Medulla oblongata (tissue), 1 donor: ENCODE measurements around the gene C1QTNF12.

Experiments
- DNase-seq: peaks from one replicate; pipeline ENCODE4 v3.0.0-alpha.2; 2015; ENCODE audit errors: extremely low spot score

Gene C1QTNF12

DNA sequence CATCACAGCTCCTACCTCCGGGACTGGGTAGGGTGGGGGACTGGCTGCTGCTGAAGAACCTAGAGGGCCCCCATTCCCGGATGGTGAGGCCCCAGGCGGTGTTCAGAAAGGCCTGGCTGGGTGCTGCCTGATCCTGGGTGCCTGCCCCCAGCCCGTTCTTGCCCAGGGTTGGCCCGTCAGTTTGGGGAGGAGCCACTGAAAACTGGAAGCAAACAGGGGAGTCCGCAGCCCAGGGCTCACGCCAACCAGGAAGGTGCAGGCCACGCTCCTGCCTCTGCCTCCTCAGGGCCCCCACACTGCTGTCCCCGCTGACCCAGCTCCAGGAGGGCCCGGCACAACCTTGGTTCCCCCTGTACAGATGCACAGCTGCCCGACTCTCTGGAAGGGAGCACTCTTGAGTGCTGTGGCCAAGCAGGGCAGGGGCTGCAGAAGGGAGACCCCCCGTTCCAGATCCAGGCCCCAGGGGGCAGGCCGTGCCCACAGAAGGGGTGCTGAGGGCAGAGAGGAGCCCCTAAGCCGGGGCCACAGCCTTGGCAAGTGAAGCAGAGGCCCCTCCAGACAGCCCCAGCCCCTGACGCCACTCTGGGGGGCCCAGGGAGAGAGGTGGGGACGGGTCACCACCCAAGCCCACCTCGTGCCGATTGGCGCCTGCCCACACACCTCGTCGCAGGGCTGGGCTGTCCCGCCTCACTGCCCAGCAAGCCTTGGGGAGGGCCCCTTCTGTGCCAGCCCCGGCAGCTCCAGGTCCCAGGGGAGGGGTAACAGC lies 5.5 kb downstream of the C1QTNF12 start:
- no peak for DNase-seq

DNA sequence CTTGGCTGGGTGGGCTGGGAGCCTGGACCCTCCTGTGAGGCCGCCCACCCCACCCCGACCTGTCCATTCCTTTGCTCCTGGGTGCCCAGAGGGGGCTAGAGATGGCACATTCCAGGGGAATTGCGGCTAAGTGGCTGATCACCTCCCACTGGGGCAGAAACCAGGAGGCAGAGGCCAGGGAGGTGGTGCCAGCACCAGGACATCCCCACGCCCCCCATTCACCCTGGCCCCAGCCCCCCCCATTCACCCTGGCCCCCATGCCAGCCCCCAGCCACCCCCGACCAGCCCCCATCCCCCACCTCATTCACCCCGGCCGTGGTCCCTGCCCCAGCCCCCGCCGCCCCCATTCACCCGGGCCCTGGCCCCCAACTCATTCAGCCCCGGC lies 6.2 kb downstream of the C1QTNF12 start:
- no peak for DNase-seq

DNA sequence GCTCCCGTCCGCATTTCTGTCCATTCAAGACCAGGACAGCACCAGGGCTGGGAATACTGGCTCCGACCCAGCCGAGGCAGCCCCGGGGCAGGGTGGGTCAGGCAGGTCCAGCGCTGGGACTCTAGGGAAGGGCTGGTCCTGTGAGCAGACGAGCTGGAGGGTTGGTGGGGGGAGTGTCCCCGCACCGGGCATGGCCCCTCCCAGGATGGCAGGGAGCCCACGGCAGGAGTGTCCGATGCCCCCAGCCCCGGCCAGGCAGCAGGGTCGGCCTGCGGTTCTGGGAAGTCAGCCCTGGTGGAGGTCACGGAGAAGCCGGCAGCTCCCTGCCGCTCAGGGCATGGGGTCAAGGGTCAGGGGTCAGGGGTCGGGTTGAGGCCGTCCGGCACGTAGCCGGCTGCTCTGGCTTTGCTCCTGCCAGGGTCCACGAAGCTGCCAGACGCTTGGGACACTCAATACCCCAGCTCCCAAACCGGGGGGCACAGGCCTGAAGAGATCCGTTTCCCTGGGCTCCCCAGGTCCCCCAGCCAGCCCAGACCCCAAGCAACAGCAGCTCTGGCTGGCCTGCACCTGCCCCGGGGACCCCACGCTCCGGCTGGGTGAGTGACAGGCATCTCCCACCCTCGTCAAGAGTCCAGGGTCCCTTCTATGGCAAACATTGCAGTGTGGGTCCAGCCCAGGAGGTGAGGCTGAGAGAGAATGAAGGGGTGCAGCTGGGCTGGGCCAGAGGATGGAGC lies 6.7 kb downstream of the C1QTNF12 start:
- DNase-seq: no peak

DNA sequence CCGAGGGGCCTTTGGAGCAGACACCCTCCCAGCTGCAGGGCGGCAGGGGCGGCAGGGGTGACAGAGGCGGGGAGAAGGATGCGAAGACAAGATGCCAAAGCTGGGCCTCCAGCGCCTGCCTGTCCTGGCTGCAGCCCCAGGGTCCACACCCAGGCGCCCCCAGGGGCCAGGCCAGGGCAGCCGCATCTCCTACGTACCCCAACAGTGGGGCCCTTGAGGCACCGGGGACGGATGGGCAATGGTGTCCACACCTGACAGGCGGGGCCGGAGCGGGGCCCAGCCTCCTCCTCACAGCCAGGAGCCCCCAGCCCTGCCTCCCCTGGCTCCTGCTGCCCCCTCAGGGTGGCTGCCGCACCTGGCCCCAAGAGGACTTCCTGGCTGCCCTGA lies 7.3 kb downstream of the C1QTNF12 start:
- DNase-seq: no peak

DNA sequence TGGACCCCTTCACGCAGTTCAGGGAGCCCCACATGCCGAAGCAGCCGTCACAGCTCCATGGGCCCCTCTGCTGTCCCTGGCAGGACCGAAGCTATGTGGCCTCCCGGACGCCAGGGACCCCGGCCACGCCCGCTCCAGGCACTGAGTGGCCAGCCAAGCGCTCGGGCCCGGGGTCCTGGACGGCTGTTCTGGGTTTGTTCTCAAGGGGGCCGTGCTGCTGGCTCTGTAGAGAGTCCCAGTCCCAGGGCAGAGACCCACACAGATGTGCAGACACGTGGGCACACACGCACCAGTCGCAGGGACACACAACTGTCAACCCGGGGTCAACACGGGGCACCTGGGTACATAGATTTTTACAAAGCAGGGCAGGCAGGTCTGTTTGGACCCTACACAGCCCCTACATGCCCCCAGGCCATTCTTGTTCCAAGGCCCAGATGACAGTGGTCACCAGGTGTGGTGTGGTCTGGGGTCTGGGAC lies 7.8 kb downstream of the C1QTNF12 start:
- no peak for DNase-seq

DNA sequence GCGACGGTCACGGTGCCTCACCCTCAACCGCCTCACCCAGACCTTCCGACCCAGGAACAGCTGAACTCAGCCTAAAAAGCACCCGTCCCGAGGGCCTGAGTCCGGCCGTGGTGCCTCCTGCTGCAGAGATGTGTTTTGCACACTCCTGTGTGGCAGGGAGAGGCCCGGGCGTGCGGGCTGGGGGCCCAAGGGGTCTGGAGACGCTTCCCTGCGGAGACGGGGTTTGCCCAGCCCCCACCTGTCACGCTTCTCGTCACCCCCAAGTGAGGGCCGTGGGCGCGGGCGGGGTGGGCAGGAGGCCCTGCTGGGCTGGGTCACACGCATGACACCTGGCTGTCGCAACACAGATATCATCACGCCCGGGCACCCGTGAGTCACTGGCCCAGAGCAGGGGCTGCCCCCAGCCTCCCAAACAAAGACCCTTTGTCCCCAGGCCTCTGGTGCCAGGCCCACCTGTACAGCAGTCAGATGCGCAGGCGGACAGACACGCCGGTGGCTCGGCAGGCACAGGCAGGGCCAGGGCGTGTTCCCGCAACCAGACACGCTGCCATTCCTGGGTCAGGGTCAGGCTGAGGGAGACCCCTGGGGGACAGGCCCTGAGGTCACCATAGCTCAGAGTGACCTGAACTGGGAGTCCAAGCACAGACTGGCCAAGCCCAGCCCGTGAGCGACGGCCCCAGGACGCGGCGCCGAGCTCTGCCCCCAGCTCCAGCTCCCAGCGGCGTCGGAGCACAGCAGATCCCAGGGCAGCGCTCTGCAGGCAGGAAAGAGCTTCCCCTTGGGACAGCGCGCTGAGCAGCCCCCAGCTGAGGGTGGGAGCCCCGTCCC lies 8.4 kb downstream of the C1QTNF12 start:
- DNase-seq: no peak

DNA sequence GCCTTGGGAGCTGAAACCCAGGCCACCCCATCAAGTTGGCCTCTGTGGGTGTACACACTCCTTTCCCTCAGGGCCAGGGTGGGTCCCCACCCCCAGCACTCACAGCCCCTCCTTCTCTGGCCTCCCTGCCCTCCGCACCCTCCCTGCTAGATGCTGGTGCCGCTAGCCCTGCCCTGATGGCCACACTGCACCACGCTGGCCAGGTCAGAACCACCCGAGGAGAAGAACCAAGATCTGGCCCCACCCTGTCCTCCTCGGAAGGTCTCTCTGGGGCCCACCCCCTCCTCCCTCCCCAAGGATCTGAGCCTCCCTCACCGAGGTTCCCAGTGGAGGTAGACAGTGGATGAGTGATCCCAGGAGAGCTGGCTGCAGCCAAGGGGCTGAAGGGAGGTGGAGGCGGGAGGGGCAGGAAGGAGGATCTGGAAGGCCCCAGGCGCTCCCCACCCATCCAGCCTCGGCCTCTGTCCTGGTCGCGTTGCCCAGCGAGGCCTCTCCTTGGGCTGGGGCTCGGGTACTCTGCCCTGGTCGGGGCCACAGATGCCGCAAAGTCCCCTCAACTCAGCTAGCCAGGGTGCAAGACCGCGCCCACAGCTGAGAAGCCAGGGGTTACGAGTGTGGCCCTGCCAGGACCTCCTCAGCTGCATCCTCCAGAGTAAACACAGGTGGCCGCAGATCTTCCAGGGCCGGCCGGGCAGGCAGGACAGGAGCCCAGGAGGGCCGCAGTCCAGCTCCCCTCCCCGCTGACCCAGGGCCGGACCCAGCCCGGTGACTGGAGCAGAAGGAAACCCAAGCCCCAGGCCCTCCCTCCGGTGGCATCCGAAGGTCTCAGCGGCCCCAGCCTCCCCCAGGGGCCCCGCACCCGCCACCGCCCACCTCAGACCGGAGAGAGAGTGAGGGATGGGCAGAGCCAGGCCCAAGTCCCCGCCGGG lies 9.3 kb downstream of the C1QTNF12 start:
- no peak for DNase-seq

DNA sequence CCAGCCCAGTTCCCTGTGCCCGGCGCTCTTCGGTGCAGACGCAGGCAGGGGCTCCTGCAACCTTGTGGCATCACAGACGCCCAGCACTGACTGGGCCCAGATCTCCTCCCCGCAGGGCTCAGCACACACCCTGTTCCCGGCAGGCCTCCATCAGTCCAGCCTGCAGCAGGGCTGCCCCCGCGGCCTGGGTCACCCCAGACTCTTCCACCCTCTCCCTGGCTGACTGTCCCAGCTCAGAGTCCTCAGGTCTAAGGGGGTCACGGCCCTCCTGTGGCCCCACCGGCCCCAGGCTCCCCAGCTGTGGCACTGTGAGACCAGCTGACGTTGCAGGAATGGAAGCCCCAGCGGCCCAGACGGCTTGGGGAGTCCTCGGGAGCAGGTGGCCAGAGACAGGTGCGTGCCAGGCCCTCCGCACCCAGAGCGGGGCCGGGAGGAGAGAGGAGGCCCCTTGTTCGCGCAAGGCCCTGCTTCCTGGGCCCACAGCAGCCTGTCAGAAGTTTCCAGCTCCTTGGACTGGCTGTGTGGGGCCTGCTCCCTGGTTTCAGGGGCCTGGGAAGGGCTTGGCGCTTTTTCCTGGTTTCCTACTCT lies 10.3 kb downstream of the C1QTNF12 start:
- DNase-seq: no peak

DNA sequence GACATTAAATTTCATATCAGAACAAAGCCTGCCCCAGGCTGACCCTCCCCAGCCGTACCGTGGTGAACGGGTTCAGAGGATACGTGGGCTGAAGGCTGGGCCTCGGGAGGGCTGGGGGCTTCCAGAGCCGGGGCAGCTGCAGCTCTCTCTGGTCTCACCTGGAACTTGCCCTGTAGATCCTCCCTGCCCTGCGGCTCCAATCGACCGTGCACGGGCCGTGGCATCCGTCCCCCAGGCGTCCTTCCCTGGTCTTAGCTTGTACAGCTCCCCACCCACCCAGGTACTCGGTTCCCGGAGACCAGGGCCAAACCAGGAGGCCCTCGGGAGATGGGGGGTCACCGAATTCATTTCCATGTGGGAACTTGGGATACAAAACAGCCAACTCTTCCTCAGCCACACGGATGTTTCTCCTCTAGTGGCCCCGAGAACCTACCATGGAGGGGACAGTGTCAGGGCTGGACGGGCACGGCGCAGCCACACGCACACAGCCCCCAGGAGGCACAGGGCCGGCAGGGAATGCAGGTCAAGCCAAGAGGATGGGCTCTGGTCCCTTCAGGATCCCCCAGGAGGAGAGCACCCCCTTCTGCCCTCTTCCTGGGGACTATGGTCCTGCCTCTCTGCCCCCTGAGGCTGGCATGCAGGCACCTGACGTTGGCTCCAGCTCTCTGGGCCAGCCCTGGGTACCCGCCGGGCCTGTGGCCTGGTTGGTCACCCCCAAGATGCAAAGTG lies 11.3 kb downstream of the C1QTNF12 start:
- DNase-seq: no peak

DNA sequence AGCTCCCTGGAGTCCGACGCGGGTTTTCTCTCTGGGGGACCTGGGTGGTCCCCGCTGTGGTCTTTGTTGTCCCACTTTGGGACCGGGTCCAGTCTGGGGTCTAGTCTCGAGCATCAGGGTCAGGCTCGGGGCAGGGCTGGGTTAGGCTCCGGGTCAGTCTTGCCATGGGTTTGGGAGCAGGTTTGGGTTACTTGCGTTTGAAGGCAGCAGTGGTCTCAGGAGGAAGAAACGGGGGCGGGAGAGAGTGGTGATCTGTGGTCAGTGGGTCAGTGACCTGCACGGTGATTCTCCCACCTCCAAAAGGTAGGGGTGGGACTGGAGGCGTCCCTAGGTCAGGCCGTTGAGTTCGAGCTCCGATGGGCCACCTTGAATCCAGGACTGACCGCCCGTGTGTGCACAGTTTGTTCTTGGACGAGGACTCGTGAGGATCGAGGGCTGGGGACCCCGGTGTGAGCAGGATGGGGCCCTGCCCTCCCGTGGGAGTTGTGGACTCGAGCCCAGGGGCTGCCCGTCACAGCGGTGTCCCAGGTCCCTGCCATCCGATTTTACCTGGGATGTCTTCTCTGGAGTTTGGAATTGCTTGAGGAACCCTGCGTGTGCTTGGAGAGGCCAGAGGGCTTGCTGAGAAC lies 12.2 kb downstream of the C1QTNF12 start:
- DNase-seq: no peak

DNA sequence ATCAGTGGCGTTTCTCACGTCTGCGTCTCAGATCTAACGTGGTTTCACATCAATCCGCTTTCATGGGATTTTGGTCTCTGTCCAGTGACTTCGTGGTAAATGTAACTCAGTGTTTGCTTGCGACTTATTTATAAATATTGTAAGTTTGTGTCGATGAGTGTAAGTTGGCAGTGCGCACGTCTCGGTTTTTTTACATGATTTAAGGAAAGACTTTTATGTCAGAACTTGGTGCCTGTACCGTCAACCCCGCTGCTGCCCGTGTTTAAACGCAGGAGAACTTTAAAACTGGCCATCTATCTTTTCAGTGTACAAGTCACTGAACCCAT lies 13.0 kb downstream of the C1QTNF12 start:
- no peak for DNase-seq

DNA sequence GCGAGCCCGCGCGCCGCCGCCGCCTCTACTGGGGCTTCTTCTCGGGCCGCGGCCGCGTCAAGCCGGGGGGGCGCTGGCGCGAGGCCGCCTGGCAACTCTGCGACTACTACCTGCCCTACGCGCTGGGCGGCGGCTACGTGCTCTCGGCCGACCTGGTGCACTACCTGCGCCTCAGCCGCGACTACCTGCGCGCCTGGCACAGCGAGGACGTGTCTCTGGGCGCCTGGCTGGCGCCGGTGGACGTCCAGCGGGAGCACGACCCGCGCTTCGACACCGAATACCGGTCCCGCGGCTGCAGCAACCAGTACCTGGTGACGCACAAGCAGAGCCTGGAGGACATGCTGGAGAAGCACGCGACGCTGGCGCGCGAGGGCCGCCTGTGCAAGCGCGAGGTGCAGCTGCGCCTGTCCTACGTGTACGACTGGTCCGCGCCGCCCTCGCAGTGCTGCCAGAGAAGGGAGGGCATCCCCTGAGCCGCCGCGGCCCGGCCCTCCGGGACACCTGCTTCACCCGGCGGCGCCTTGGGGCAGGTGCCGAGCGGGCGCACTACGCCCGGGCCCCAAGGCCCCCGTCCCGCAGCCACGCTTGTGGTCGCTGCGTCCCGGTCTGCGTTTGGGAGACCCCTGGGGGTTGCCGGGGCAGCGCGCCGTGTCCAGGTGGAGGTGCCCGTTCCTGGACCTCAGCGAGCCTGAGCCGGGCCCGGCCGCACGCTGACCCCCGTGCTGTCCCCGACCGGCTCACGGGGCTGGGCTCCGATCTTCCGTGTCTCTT lies 13.5 kb downstream of the C1QTNF12 start:
- no peak for DNase-seq

DNA sequence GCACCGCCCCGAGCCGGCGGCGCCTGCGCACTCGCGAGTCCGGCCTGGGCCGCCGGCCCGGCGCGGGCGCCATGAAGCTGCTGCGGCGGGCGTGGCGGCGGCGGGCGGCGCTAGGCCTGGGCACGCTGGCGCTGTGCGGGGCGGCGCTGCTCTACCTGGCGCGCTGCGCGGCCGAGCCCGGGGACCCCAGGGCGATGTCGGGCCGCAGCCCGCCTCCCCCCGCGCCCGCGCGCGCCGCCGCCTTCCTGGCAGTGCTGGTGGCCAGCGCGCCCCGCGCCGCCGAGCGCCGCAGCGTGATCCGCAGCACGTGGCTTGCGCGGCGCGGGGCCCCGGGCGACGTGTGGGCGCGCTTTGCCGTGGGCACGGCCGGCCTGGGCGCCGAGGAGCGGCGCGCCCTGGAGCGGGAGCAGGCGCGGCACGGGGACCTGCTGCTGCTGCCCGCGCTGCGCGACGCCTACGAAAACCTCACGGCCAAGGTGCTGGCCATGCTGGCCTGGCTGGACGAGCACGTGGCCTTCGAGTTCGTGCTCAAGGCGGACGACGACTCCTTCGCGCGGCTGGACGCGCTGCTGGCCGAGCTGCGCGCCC lies 14.2 kb downstream of the C1QTNF12 start, which contains the start of gene B3GALT6:
B3GALT6 (plus strand) TSS at position 30 of the 588 bp plus-strand sequence; CDS start at position 72, 42 bp downstream.
- DNase-seq: no peak

DNA sequence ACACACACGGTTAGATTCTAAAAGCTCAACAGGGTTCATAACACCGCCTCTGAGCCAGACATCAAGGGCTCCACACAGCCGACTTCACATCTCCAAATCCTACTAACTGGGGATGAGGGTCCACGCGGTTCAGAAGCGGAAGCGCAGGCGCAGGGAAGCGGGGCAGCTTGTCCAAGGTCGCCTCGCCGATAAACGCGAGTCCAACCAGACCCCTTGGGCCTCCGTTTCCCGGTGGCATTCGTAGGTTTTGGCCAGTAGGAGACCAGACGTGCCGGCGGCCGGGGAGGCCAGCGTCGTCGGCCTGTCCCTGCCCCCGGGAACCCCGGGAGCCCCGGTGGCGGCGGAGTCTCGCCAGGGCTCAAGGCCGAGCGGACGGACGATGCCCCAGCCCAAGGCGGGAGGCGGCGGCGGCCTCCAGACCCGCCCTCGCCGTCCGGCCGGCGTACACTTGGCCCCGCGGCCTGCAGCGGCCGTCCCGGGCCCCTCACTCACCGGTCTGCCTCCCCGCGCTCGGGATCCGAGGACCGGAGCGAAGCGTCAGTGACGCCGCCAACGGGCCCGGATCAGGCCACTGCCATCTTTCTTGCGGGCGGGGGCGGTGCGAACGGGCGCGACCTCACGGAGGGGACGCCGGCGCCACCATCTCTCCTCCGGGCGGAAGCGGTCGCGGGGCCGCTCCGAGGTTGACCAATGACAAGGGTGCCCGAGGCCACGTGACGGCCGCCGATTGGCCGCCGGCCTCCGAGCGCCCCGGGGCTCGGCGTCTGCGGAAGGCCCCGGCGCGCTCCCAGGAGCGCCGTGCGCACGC lies 14.9 kb downstream of the C1QTNF12 start, which contains the start of gene SDF4:
SDF4 (minus strand) TSS at position 602 of the 808 bp plus-strand sequence. CDS start 3,229 bp downstream, outside the sequence.
- DNase-seq: peak; percentile 97

DNA sequence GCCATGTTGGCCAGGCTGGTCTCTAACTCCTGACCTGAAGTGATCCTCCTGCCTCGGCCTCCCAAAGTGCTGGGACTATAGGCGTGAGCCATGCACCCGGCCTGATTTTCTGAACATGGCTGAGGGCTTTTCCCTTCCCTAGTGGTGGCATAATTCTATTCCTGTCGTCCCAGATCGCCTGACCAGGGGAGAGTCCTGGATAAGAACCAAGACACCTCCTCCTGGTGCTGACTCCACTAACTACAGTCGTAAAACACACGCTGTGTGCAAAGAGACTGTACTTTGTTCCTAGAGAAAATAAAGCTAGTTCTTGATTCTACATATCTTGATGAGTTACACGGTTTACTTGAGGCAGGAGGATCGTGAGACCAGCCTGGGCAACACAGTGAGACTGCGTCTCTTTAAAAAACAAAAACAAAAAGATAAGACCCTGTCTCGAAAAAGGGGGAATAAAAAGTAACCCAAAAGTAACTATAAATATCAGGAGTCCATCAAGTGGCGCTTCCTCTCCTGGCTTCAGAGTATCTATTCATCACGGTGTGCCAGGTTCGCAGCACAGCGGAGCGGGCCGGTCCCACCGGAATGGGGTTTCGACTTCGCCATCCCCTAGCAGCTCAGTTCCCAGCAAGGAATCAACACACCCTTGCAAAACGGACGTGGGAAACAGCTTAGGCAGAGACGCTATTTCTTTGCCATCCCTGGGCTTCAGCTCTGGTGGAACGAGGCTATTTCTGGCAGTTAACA lies 15.7 kb downstream of the C1QTNF12 start:
- no peak for DNase-seq

DNA sequence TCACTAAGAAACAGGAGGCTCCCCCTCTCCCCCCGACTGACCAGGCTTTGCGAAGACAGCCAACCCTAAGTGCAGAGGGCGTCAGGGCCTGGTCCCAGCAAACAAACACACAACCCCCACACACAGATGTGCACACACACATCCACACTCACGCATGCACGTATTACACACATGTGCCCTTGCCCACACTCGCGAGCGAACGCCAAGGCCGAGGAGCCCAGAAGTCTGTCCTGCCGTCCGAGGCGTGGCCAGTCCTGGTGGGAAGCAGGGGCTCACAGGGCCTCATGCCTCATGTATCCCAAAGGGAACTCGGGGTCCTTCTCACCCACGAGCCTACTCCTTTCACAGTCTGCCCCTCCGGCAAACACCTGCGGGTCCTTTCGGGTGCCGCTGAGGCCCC lies 16.8 kb downstream of the C1QTNF12 start:
- DNase-seq: no peak
